ENCODE measurements around the gene COX6B2.

The COX6B2 gene

DNA sequence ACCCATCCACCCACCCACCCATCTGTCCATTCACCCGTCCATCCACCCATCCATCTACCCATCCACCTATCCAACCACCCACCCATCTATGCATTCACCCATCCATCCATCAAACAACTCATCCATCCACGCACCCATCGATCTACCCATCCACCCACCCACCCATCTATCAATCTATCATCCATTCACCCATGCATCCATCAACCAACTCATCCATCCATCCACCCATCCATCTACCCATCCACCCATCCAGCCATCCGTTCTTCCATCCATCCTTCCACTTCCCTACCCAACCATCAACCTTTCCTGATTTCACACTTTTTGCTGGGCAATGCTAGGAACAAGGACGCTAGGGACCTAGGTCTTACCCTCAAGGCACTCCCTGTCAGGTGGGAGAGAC, 27.5 kb upstream of the COX6B2 start:
- TF ChIP-seq, protein P1, sequence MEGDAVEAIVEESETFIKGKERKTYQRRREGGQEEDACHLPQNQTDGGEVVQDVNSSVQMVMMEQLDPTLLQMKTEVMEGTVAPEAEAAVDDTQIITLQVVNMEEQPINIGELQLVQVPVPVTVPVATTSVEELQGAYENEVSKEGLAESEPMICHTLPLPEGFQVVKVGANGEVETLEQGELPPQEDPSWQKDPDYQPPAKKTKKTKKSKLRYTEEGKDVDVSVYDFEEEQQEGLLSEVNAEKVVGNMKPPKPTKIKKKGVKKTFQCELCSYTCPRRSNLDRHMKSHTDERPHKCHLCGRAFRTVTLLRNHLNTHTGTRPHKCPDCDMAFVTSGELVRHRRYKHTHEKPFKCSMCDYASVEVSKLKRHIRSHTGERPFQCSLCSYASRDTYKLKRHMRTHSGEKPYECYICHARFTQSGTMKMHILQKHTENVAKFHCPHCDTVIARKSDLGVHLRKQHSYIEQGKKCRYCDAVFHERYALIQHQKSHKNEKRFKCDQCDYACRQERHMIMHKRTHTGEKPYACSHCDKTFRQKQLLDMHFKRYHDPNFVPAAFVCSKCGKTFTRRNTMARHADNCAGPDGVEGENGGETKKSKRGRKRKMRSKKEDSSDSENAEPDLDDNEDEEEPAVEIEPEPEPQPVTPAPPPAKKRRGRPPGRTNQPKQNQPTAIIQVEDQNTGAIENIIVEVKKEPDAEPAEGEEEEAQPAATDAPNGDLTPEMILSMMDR (IDR thresholded peaks at IDR 0.05; ENCODE audit: insufficient read depth, low read depth, low read length, missing control alignments): no peak
- DNase-seq (ENCODE audit: low read depth): no peak
- no peak overlapping the region for H3K4me3 ChIP-seq (ENCODE audit: low read length)

DNA sequence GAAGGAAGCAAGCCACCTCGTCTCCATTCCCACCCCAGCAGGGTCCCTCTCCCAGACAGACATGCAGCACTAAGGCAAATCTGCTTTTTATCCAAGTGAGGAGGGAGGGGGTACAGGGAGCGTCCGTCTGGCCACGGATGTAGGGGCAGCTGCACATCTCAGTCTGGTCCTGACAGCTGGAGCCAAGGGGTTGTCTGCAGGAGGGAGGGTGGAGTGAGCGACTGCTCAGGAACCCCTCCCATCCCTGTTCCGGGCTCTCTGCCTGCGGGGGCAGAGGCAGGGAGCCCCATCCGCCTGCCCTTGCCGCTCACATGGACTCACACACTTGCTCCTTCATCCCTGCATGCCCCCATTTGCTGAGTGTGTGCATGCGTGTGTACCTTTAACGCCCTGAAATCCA, 24.7 kb upstream of the COX6B2 start:
- TF ChIP-seq, protein P1 (IDR thresholded peaks at IDR 0.05; ENCODE audit: insufficient read depth, low read depth, low read length, missing control alignments): no peak

DNA sequence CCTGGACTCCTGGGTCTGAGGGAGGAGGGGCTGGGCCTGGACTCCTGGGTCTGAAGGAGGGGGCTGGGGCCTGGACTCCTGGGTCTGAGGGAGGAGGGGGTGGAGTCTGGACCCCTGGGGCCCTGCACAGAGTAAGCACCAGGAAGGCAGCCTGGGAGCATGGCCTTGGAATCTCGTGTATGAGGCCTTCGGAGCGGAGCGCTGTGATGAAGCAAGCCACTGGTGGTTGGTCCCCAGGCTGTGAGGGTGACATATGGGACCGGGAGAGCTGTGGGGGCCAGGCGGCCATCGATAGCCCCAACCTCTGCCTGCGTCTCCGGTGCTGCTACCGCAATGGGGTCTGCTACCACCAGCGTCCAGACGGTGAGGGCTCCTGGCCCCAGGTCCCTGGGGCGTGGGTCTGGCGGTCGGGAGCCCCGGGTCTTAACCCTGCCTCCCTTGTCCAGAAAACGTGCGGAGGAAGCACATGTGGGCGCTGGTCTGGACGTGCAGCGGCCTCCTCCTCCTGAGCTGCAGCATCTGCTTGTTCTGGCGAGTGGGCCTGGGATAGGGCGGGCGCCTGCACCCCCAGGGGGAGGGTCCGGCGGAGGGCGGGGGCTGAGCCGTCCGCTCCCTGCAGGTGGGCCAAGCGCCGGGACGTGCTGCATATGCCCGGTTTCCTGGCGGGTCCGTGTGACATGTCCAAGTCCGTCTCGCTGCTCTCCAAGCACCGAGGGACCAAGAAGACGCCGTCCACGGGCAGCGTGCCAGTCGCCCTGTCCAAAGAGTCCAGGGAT, 23.0 kb upstream of the COX6B2 start:
- H3K4me3 ChIP-seq (ENCODE audit: low read length): no peak overlapping the region

More for the DNA sequence above, 24.7 kb upstream of the COX6B2 start:
- DNase-seq (ENCODE audit: low read depth): no peak
- no peak overlapping the region for H3K4me3 ChIP-seq (ENCODE audit: low read length)

DNA sequence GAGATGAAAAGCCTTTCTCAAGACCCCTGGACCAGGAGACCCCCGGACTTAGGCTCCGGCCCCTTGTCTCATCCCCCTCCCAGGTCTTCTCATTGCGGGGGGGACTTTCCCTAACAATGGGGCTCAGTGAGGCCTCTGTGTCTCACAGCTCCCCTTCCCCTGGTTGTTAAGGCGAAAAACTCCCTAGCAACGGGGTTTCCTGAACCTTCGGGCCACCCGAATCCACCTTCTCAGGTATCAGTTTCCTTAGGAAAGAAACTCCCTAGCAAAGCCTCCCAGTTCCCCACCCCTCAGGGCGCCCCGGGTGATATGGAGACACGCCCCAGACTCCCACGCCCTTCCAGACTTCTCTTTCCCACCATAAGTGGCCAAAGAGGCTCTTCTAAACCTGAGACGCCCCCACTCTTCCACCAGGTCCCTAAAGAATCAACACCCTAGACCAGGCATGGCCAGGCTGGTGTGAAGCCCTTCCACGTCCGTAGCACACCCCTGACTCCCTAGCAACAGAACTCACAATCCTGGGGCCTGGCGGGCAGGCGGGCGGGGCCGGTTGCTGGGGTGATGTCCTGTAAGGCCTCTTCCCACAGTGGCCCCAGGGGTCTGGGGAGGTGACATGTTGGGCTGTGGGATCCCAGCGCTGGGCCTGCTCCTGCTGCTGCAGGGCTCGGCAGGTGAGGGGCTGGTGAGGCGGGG, 21.9 kb upstream of the COX6B2 start, which contains the start of gene TMEM190:
Gene TMEM190 (plus strand): TSS at position 586 of the 693 bp plus-strand sequence. CDS start 28 bp downstream, at position 614.
- TF ChIP-seq, protein P1 (IDR thresholded peaks at IDR 0.05; ENCODE audit: insufficient read depth, low read depth, low read length, missing control alignments): no peak
- no peak within 1 kb of the TSS for H3K4me3 ChIP-seq (ENCODE audit: low read length)
- DNase-seq (ENCODE audit: low read depth): no peak

More for the DNA sequence above, 23.0 kb upstream of the COX6B2 start:
- DNase-seq (ENCODE audit: low read depth): no peak
- TF ChIP-seq, protein P1 (IDR thresholded peaks at IDR 0.05; ENCODE audit: insufficient read depth, low read depth, low read length, missing control alignments): no peak

DNA sequence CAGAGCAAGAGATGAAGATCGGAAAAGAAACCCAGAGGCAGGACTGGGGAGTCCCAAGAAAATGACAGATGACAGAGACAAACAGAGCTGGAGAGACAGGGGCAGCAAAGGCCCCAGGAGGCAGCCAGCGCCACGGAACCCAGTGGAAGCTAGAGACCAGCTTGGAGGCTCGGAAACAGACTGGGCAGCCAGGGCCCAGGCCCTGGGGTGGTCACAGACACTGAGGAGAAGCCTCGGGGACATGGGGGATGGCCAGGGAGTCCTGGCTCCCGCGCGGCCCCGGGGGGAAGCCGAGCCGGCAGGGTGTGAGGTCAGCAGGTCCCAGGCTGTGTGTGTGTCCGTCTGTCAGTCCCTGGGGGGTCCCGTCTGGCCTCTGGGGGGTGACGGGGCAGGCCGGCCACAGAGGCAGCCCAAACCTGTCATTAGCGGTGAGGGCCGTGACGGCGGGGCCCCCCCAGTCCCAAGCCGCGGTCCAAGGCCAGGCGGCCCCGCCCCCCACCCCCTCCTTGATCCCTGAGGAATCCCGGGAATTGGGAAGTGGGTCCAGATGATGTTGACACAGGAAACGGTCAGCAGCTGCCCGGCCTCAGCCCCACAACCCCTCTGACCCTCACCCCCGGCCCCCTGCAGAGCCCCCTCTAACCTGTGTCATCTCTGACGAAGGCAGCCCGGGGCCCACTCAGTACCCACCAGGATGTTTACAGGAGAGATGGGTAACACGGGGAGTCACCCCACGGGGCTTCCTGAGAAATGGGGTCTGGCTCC, 19.7 kb upstream of the COX6B2 start:
- H3K4me3 ChIP-seq (ENCODE audit: low read length): no peak overlapping the region
- no peak for DNase-seq (ENCODE audit: low read depth)
- TF ChIP-seq, protein P1 (IDR thresholded peaks at IDR 0.05; ENCODE audit: insufficient read depth, low read depth, low read length, missing control alignments): no peak

DNA sequence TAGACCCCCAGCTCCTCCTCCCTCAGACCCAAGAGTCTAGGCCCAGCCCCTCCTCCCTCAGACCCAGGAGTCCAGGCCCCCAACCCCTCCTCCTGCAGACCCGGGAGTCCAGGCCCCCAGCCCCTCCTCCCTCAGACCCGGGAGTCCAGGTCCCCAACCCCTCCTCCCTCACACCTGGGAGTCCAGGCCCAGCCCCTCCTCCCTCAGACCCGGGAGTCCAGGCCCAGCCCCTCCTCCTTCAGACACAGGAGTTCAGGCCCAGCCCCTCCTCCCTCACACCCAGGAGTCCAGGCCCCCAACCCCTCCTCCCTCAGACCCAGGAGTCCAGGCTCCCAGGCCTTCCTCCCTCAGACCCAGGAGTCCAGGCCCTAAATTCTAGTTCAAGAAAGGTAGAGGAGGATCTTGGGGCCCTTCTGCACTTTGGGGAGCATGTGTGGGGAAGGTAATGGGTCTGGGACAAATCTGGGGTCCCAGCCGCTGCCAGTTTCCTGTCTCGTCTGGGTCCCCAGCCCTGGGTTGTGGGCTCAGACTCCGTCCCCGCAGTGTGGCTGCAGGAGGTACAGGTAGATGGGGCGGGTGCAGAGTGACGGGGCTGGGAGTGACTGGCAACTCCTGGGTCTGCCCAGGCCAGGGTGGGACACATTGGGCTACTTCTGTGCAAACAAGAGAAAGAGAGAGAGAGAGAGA, 18.9 kb upstream of the COX6B2 start:
- DNase-seq (ENCODE audit: low read depth): no peak
- TF ChIP-seq, protein P1 (IDR thresholded peaks at IDR 0.05; ENCODE audit: insufficient read depth, low read depth, low read length, missing control alignments): no peak
- no peak overlapping the region for H3K4me3 ChIP-seq (ENCODE audit: low read length)

Data from epithelial cell of esophagus (primary cell).